ENCODE data around the gene C16orf87.

DNA sequence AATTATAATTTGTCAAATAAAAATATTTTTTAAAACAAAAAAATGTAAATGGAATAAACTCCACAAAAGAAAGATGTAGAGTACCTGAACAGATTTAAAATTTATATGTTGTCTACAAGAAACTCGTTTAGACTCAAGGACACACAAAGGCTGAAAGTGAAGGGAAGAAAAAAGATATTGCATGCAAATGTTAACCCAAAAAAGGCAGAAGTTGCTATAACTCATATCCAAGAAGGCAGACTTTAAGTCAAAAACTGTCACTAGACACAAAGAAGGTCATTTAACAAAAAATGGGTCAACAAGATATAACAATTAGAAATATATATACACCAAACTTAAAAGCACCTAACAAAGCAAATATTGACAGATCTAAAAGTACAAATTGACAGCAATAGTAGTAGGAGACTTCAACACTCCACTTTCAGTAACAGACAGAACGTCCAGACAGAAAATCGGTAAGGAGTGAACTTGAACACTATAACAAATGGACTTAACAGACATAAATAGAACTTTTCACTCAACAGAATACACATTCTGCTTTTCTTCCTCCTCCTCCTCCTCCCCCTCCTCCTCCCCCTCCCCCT is 42.0 kb downstream of the C16orf87 start:
- TF ChIP-seq POLR2AphosphoS5 (IDR thresholded peaks at IDR 0.05) (no peak), POLR2A (IDR thresholded peaks at IDR 0.05) (no peak)

All from upper lobe of left lung (tissue), 4 donors.